IMR-90 (cell line): Measurements from ENCODE around the gene PDE4B. TPM values are rescaled to one million over a fixed set of nuclear protein-coding genes. Genes with fewer than 3 reads are reported as not detected.

Experiments
- ATAC-seq: fragments of 200-7000 bp; cut with Tn5 transposase; 2 replicates; pipeline ENCODE4 v1.9.1; 2020; ENCODE audit warnings: low read depth, mild to moderate bottlenecking, moderate library complexity
- BruUV-seq: library from RNA; stranded (reverse); fragments of 400-500 nt; replicated peaks from 2 replicates; lab custom pipeline; 2021; lab: Mats Ljungman, UMichigan
- CTCF ChIA-PET: fragments of 300-600 bp; formaldehyde crosslinking; extraction: SDS; loops from one replicate; lab custom pipeline; 2021; ENCODE audit warnings: antibody characterized with exemption; lab: Yijun Ruan, JAX
- POLR2A ChIA-PET: fragments of 300-600 bp; sonication (Branson Sonifier 250); formaldehyde crosslinking; loops from one replicate; lab custom pipeline; 2022; ENCODE audit warnings: antibody characterized with exemption; ENCODE audit not compliant: unreplicated experiment; lab: Charles Lee
- DNase-seq: peaks from one replicate; pipeline ENCODE4 v3.0.0; 2013
- H2AFZ ChIP-seq: replicated peaks from 2 replicates; pipeline ENCODE3; 2013; ENCODE audit warnings: low read length, mild to moderate bottlenecking; ENCODE audit not compliant: poor library complexity
- H2AK5ac ChIP-seq: 2 replicates; pipeline ENCODE4 v1.6.1; 2013; ENCODE audit warnings: low read depth, low read length, inconsistent platforms
- H2AK9ac ChIP-seq: replicated peaks from 2 replicates; pipeline ENCODE3; 2013; ENCODE audit warnings: mild to moderate bottlenecking, low read depth, low read length, moderate library complexity; ENCODE audit not compliant: poor library complexity
- H2BK120ac ChIP-seq: 2 replicates; pipeline ENCODE4 v1.6.1; 2013; ENCODE audit warnings: low read depth, low read length, inconsistent platforms
- H2BK15ac ChIP-seq: 3 replicates; pipeline ENCODE4 v1.6.1; 2013; ENCODE audit warnings: low read depth, low read length, inconsistent platforms
- H2BK20ac ChIP-seq: 2 replicates; pipeline ENCODE4 v1.6.1; 2013; ENCODE audit warnings: low read depth, mild to moderate bottlenecking, inconsistent platforms, low read length, moderate library complexity
- H2BK5ac ChIP-seq: 2 replicates; pipeline ENCODE4 v1.6.1; 2013; ENCODE audit warnings: mild to moderate bottlenecking, low read depth, low read length, inconsistent platforms; ENCODE audit not compliant: poor library complexity, severe bottlenecking
- H3K14ac ChIP-seq: replicated peaks from 2 replicates; pipeline ENCODE4 v1.6.1; 2013; ENCODE audit warnings: low read depth, low read length, inconsistent platforms
- H3K18ac ChIP-seq: 2 replicates; pipeline ENCODE4 v1.6.1; 2013; ENCODE audit warnings: low read depth, low read length, control low read depth
- H3K23ac ChIP-seq: 2 replicates; pipeline ENCODE4 v1.6.1; 2013; ENCODE audit warnings: low read depth, low read length, inconsistent platforms
- H3K27ac ChIP-seq: 2 replicates; pipeline ENCODE4 v1.5.1; 2013; ENCODE audit warnings: mild to moderate bottlenecking, control low read depth, low read length; ENCODE audit not compliant: insufficient read depth
- H3K27me3 ChIP-seq: 2 replicates; pipeline ENCODE4 v1.6.1; 2013; ENCODE audit warnings: low read length; ENCODE audit not compliant: control insufficient read depth, insufficient read depth
- H3K36me3 ChIP-seq: 2 replicates; pipeline ENCODE4 v1.6.1; 2013; ENCODE audit warnings: low read length, mixed read lengths; ENCODE audit not compliant: control insufficient read depth, insufficient read depth
- H3K4ac ChIP-seq: 2 replicates; pipeline ENCODE4 v1.6.1; 2013; ENCODE audit warnings: low read depth, low read length, inconsistent platforms
- H3K4me1 ChIP-seq: 2 replicates; pipeline ENCODE4 v1.6.1; 2013; ENCODE audit warnings: low read length, mixed read lengths; ENCODE audit not compliant: control insufficient read depth, insufficient read depth
- H3K4me2 ChIP-seq: 2 replicates; pipeline ENCODE4 v1.6.1; 2013; ENCODE audit warnings: low read depth, mild to moderate bottlenecking, control low read depth, low read length, moderate library complexity
- H3K4me3 ChIP-seq: 2 replicates; pipeline ENCODE4 v1.5.1; 2013; ENCODE audit warnings: low read depth, mild to moderate bottlenecking, control low read depth, low read length, moderate library complexity; ENCODE audit not compliant: insufficient read depth
- H3K56ac ChIP-seq: 2 replicates; pipeline ENCODE4 v1.6.1; 2013; ENCODE audit warnings: low read length, inconsistent platforms; ENCODE audit not compliant: insufficient read depth; ENCODE audit errors: extremely low read depth
- H3K79me1 ChIP-seq, 2 experiments: 2 replicates each; pipeline ENCODE4 v1.6.1; 2013; ENCODE audit warnings: low read length in 2 of 2, inconsistent platforms in 1 of 2, low read depth in 1 of 2
- H3K9ac ChIP-seq: 2 replicates; pipeline ENCODE4 v1.6.1; 2013; ENCODE audit warnings: low read depth, low read length, control low read depth
- H3K9me1 ChIP-seq: 2 replicates; pipeline ENCODE4 v1.6.1; 2013; ENCODE audit warnings: low read length, inconsistent platforms; ENCODE audit not compliant: insufficient read depth
- H3K9me3 ChIP-seq: 2 replicates; pipeline ENCODE4 v1.6.1; 2013; ENCODE audit warnings: low read length; ENCODE audit not compliant: control insufficient read depth, insufficient read depth
- H4K20me1 ChIP-seq: 2 replicates; pipeline ENCODE4 v1.6.1; 2013; ENCODE audit warnings: low read length, inconsistent platforms; ENCODE audit not compliant: insufficient read depth
- H4K5ac ChIP-seq: 2 replicates; pipeline ENCODE4 v1.6.1; 2013; ENCODE audit warnings: mild to moderate bottlenecking, low read depth, low read length, control low read depth
- H4K8ac ChIP-seq, 2 experiments: 2 replicates each; pipeline ENCODE4 v1.6.1; 2013; ENCODE audit warnings: low read depth in 2 of 2, low read length in 2 of 2, control low read depth in 1 of 2, inconsistent platforms in 1 of 2
- H4K91ac ChIP-seq: 2 replicates; pipeline ENCODE4 v1.6.1; 2013; ENCODE audit warnings: low read depth, low read length, inconsistent platforms; ENCODE audit not compliant: insufficient read depth
- BHLHE40 ChIP-seq: fragments of 150-350 bp; IDR thresholded peaks from 2 replicates; pipeline ENCODE4 v1.6.1; 2016; ENCODE audit warnings: mild to moderate bottlenecking, low read depth, low read length
- CEBPB ChIP-seq: IDR thresholded peaks from 2 replicates; pipeline ENCODE4 v1.6.1; 2012; ENCODE audit warnings: low read depth, low read length, improper control_type of control experiment
- CHD1 ChIP-seq: IDR thresholded peaks from 2 replicates; pipeline ENCODE4 v1.6.1; 2012; ENCODE audit warnings: low read depth, low read length, improper control_type of control experiment
- CTCF ChIP-seq: conservative IDR thresholded peaks from 2 replicates; pipeline ENCODE4 v1.5.1; 2012; ENCODE audit warnings: mild to moderate bottlenecking, low read depth, low read length, improper control_type of control experiment
- ELK1 ChIP-seq: fragments of 150-350 bp; IDR thresholded peaks from 2 replicates; pipeline ENCODE4 v1.6.1; 2016; ENCODE audit warnings: low read depth, mild to moderate bottlenecking, low read length, moderate library complexity, borderline replicate concordance
- FOS ChIP-seq: fragments of 150-350 bp; IDR thresholded peaks from 2 replicates; pipeline ENCODE4 v1.6.1; 2016; ENCODE audit warnings: low read depth, low read length
- MAFK ChIP-seq: IDR thresholded peaks from 2 replicates; pipeline ENCODE4 v1.6.1; 2012; ENCODE audit warnings: low read depth, low read length, improper control_type of control experiment
- MAZ ChIP-seq: IDR thresholded peaks from 2 replicates; pipeline ENCODE4 v1.6.1; 2012; ENCODE audit warnings: low read depth, mild to moderate bottlenecking, low read length, improper control_type of control experiment, moderate library complexity, borderline replicate concordance
- MXI1 ChIP-seq: IDR thresholded peaks from 2 replicates; pipeline ENCODE4 v1.6.1; 2012; ENCODE audit warnings: low read depth, mild to moderate bottlenecking, low read length, moderate library complexity, borderline replicate concordance
- NFE2L2 ChIP-seq: fragments of 150-350 bp; IDR thresholded peaks from 2 replicates; pipeline ENCODE4 v1.6.1; 2016; ENCODE audit warnings: low read depth, mild to moderate bottlenecking, low read length
- POLR2A ChIP-seq: IDR thresholded peaks from 2 replicates; pipeline ENCODE4 v1.6.1; 2012; ENCODE audit warnings: mild to moderate bottlenecking, low read depth, low read length
- RAD21 ChIP-seq: IDR thresholded peaks from 2 replicates; pipeline ENCODE4 v1.6.1; 2012; ENCODE audit warnings: low read length, improper control_type of control experiment
- RCOR1 ChIP-seq: IDR thresholded peaks from 2 replicates; pipeline ENCODE4 v1.6.1; 2012; ENCODE audit warnings: mild to moderate bottlenecking, low read length, improper control_type of control experiment; ENCODE audit not compliant: insufficient replicate concordance
- RFX5 ChIP-seq: IDR thresholded peaks from 2 replicates; pipeline ENCODE4 v1.8.0; 2012; ENCODE audit warnings: low read depth, mild to moderate bottlenecking, low read length, moderate library complexity
- SMC3 ChIP-seq: fragments of 150-350 bp; IDR thresholded peaks from 2 replicates; pipeline ENCODE4 v1.6.1; 2016; ENCODE audit warnings: low read depth, mild to moderate bottlenecking, antibody characterized with exemption, low read length, moderate library complexity
- USF2 ChIP-seq: fragments of 150-350 bp; IDR thresholded peaks from 2 replicates; pipeline ENCODE4 v1.6.1; 2017; ENCODE audit warnings: mild to moderate bottlenecking, antibody characterized with exemption, low read length, low read depth
- WGBS, 2 experiments: methylation state at CpG; one replicate each; pipeline versions ENCODE4 v1.1.5 to v1.1.7; 2013; ENCODE audit warnings: missing lambda C conversion rate in 2 of 2; ENCODE audit not compliant: insufficient read length in 1 of 2; ENCODE audit errors: extremely low coverage in 2 of 2; 5-methylcytosine and 5-hydroxymethylcytosine counted together
- dilution Hi-C: fragments of 300-500 bp; cut with HindIII; formaldehyde crosslinking; loops from one replicate; pipeline ENCODE4 v1.14.3; 2018; ENCODE audit warnings: low sequenced_read_pairs; ENCODE audit not compliant: unreplicated experiment
- in situ Hi-C: fragments of 300-500 bp; cut with MboI; formaldehyde crosslinking; loops from 3 replicates; pipeline ENCODE4 v1.14.3; 2019; ENCODE audit warnings: low sequenced_read_pairs, inconsistent platforms, mixed read lengths
- intact Hi-C: fragments of 100-400 bp; cut with micrococcal nuclease; formaldehyde crosslinking; loops from 2 replicates; pipeline ENCODE4 v1.10.0; 2022
- polyA plus RNA-seq, 3 experiments: library from polyadenylated mRNA; depleted of rRNA; stranded (reverse); fragments of >200 nt; gene quantifications; 2 replicates each; pipeline ENCODE4 v1.2.3, GENCODE V29; 2012; ENCODE audit warnings: low replicate concordance in 1 of 3
- total RNA-seq: library from RNA; depleted of rRNA; stranded (reverse); fragments of >200 nt; gene quantifications from 2 replicates; pipeline ENCODE4 v1.2.3, GENCODE V29; 2012

Gene PDE4B
- total and polyA plus RNA-seq, 2 of the 4 experiments (the other 2 are of a cell fraction), result 5.8 to 21.3 TPM

GRCh38 chr1:65998763-65999583 is 206.3 kb downstream of the PDE4B start:
- Histone ChIP-seq H2AK9ac (no peak overlapping the region), H3K36me3 (no peaks in the 10 kb centered on the region), H3K9ac (no peak overlapping the region), H3K9me1 (no peaks in the 10 kb centered on the region), H4K91ac (no peak overlapping the region), H3K4me2 (no peak overlapping the region), H2BK120ac (no peak overlapping the region), H3K56ac (no peak overlapping the region), H3K23ac (no peak overlapping the region), H2BK15ac (no peak overlapping the region), H4K8ac (no peak overlapping the region), H3K4ac (no peak overlapping the region), H3K27me3 (no peaks in the 10 kb centered on the region), H3K4me3 (no peak overlapping the region), H2AK5ac (no peak overlapping the region), H2BK5ac (no peak overlapping the region), H4K5ac (no peak overlapping the region), H2AFZ (no peak overlapping the region), H3K9me3 (no peaks in the 10 kb centered on the region), H3K14ac (no peak overlapping the region), H3K18ac (no peak overlapping the region), H2BK20ac (no peak overlapping the region), H4K20me1 (no peaks in the 10 kb centered on the region), H3K27ac (no peak overlapping the region), H3K4me1 (no peaks in the 10 kb centered on the region), H3K79me1 (no peaks in the 10 kb centered on the region)
- no peak for DNase-seq
- in situ Hi-C loops, result no loop called here
- BruUV-seq, result no TSS peak
- no peak for ATAC-seq
- TF ChIP-seq MAFK (no peak), SMC3 (no peak), CHD1 (no peak), NFE2L2 (no peak), RCOR1 (no peak), CEBPB (no peak), RAD21 (no peak), ELK1 (no peak), USF2 (no peak), POLR2A (no peak), CTCF (no peak), MAZ (no peak), MXI1 (no peak), FOS (no peak), RFX5 (no peak), BHLHE40 (no peak)
- intact Hi-C loops, result no loop called here
- dilution Hi-C loops, result no loop called here
- WGBS, 2 experiments, result 83% methylated on average over 1 of the region's 6 CpGs; no CpG with 5 or more reads in 1 of the 2 experiments
- ChIA-PET CTCF (no interaction called here), POLR2A (no interaction called here)
